ENCODE data around the gene ITCH. TPM values are rescaled to one million over a fixed set of nuclear protein-coding genes. Genes with fewer than 3 reads are reported as not detected.
A peak's percentile ranks its signal among the peaks of the same experiment; 100 is the strongest.

ITCH gene
- total and polyA plus RNA-seq, 9 of the 15 experiments (the other 6 are each of a cell fraction or from before 2014, with no cell fraction given): 7.5 to 53.0 (median 22.9) TPM

DNA sequence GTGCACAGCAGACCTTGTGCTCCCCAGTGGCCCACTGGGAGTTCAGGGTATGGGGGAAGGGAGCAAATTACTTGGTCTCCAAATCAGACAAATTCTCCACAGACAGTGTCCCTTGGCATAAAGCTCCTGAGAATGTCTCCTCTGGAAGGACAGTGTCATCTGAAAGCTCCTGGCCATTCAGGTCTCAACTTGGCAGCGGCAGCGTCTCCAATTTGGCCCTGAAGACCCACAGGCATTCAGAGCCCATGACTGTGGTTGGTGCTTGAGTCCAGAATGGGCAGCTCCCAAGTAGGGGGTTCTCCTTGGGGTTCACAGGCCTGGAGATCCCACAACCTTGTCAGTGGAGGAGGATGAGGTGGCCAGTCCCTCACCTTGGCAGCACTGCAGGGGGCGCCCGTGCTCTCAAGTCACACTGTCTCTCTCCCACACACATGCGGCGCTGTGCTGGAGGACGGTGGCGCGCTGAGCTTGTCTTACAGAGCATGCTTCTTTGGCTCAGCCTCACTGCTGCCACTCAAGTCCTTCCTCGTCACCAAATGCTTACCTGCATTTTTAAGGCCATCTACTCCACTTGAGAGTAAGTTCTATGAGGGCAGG lies 173.8 kb downstream of the ITCH start (continued):
- no peak for TF ChIP-seq BCLAF1 (IDR thresholded peaks at IDR 0.05; ENCODE audit: borderline replicate concordance in 1 of 2, control insufficient read depth in 1 of 2, low read depth in 2 of 2, low read length in 1 of 2)
- no peak for TF ChIP-seq ZNF436 (CRISPR knock-in tag; IDR thresholded peaks at IDR 0.05)
- peak; percentile 24; the same call in 1 of the 2 replicates for TF ChIP-seq L3MBTL2 (IDR thresholded peaks at IDR 0.05)
- TF ChIP-seq NCOA4 (IDR thresholded peaks at IDR 0.05; ENCODE audit: partially characterized antibody): no peak
- TF ChIP-seq, protein P1, sequence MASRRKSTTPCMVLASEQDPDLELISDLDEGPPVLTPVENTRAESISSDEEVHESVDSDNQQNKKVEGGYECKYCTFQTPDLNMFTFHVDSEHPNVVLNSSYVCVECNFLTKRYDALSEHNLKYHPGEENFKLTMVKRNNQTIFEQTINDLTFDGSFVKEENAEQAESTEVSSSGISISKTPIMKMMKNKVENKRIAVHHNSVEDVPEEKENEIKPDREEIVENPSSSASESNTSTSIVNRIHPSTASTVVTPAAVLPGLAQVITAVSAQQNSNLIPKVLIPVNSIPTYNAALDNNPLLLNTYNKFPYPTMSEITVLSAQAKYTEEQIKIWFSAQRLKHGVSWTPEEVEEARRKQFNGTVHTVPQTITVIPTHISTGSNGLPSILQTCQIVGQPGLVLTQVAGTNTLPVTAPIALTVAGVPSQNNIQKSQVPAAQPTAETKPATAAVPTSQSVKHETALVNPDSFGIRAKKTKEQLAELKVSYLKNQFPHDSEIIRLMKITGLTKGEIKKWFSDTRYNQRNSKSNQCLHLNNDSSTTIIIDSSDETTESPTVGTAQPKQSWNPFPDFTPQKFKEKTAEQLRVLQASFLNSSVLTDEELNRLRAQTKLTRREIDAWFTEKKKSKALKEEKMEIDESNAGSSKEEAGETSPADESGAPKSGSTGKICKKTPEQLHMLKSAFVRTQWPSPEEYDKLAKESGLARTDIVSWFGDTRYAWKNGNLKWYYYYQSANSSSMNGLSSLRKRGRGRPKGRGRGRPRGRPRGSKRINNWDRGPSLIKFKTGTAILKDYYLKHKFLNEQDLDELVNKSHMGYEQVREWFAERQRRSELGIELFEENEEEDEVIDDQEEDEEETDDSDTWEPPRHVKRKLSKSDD (conservative IDR thresholded peaks at IDR 0.05; ENCODE audit: low read length): no peak
- TF ChIP-seq, protein P2, sequence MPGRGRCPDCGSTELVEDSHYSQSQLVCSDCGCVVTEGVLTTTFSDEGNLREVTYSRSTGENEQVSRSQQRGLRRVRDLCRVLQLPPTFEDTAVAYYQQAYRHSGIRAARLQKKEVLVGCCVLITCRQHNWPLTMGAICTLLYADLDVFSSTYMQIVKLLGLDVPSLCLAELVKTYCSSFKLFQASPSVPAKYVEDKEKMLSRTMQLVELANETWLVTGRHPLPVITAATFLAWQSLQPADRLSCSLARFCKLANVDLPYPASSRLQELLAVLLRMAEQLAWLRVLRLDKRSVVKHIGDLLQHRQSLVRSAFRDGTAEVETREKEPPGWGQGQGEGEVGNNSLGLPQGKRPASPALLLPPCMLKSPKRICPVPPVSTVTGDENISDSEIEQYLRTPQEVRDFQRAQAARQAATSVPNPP (IDR thresholded peaks at IDR 0.05; ENCODE audit: borderline replicate concordance, insufficient read depth, insufficient read length): no peak
- TF ChIP-seq BCL6 (CRISPR knock-in tag; IDR thresholded peaks at IDR 0.05): no peak
- TF ChIP-seq, protein P3, sequence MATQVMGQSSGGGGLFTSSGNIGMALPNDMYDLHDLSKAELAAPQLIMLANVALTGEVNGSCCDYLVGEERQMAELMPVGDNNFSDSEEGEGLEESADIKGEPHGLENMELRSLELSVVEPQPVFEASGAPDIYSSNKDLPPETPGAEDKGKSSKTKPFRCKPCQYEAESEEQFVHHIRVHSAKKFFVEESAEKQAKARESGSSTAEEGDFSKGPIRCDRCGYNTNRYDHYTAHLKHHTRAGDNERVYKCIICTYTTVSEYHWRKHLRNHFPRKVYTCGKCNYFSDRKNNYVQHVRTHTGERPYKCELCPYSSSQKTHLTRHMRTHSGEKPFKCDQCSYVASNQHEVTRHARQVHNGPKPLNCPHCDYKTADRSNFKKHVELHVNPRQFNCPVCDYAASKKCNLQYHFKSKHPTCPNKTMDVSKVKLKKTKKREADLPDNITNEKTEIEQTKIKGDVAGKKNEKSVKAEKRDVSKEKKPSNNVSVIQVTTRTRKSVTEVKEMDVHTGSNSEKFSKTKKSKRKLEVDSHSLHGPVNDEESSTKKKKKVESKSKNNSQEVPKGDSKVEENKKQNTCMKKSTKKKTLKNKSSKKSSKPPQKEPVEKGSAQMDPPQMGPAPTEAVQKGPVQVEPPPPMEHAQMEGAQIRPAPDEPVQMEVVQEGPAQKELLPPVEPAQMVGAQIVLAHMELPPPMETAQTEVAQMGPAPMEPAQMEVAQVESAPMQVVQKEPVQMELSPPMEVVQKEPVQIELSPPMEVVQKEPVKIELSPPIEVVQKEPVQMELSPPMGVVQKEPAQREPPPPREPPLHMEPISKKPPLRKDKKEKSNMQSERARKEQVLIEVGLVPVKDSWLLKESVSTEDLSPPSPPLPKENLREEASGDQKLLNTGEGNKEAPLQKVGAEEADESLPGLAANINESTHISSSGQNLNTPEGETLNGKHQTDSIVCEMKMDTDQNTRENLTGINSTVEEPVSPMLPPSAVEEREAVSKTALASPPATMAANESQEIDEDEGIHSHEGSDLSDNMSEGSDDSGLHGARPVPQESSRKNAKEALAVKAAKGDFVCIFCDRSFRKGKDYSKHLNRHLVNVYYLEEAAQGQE (IDR thresholded peaks at IDR 0.05; ENCODE audit: borderline replicate concordance): peak; percentile 54; the same call in 1 of the 2 replicates
- TF ChIP-seq, protein P3 (CRISPR knock-in tag; IDR thresholded peaks at IDR 0.05; ENCODE audit: low read depth): no peak
